Measurements from ENCODE around the gene CLK4.

- TF ChIP-seq CTCF (IDR thresholded peaks at IDR 0.05 in 4 of 5, conservative IDR thresholded peaks at IDR 0.05 in 1 of 5): no peak
- TF ChIP-seq POLR2A (IDR thresholded peaks at IDR 0.05): no peak
These were observed 69.4 kb downstream of the CLK4 start for GRCh38 chr5:178557416-178557815.

Data from gastrocnemius medialis (tissue), 4 donors.